Stomach (tissue), 9 donors: ENCODE results near the gene GRIK5. TPM values are rescaled to one million over a fixed set of nuclear protein-coding genes. Genes with fewer than 3 reads are reported as not detected.
"Not testable (repeated sequence)": the region's sequence is repeated elsewhere in the genome, so short reads cannot be mapped to it uniquely, and the experiment has no call there.

ENCODE experiments used
- DNase-seq, 2 donors: peaks; one replicate each; pipeline versions ENCODE4 v3.0.0 to v3.0.0-alpha.2; 2013 to 2019
- H3K27ac ChIP-seq, 5 donors: fragments of 200-600 bp in 4 of 5; sonication (generic) in 4 of 5; one replicate each; pipeline ENCODE4 v1.5.1; 2013 to 2019; ENCODE audit warnings: mild to moderate bottlenecking in 1 of 5, moderate library complexity in 1 of 5
- H3K27me3 ChIP-seq, 3 donors: fragments of 200-600 bp; sonication (generic); one replicate each; pipeline ENCODE4 v1.5.1; 2017 to 2019; ENCODE audit warnings: mixed run types in 1 of 3
- H3K36me3 ChIP-seq, 4 donors: fragments of 200-600 bp; sonication (generic); 1 replicate in 3 of 4; 2 replicates in 1 of 4; pipeline ENCODE4 v1.5.1; 2016 to 2019
- H3K4me1 ChIP-seq, 4 donors: fragments of 200-600 bp; sonication (generic); one replicate each; pipeline ENCODE4 v1.5.1; 2016 to 2019
- H3K4me3 ChIP-seq, 4 donors: fragments of 200-600 bp; sonication (generic) in 3 of 4; one replicate each; pipeline ENCODE4 v1.5.1; 2016 to 2019; ENCODE audit warnings: mild to moderate bottlenecking in 1 of 4
- H3K9me3 ChIP-seq, 4 donors: fragments of 200-600 bp; sonication (generic); one replicate each; pipeline ENCODE4 v1.5.1; 2016 to 2019
- EP300 ChIP-seq: sonication (generic); formaldehyde crosslinking; IDR thresholded peaks from one replicate; pipeline ENCODE4 v1.6.1; 2017; ENCODE audit warnings: antibody characterized with exemption
- POLR2A ChIP-seq, 4 donors: fragments of 450-650 bp; IDR thresholded peaks; one replicate each; pipeline ENCODE4 v1.6.1; 2016; ENCODE audit warnings: antibody characterized with exemption in 4 of 4, control low read depth in 2 of 4, mild to moderate bottlenecking in 1 of 4, moderate library complexity in 1 of 4
- POLR2AphosphoS5 ChIP-seq, 3 donors: sonication (generic); formaldehyde crosslinking; IDR thresholded peaks; one replicate each; pipeline ENCODE4 v1.6.1; 2016; ENCODE audit warnings: antibody characterized with exemption in 3 of 3
- WGBS, 5 donors: extraction: QIAGEN DNeasy Blood & Tissue Kit in 3 of 5; methylation state at CpG; one replicate each; pipeline versions ENCODE4 v1.1.5 to v1.1.7; 2013 to 2018; 5-methylcytosine and 5-hydroxymethylcytosine counted together
- intact Hi-C: fragments of 100-400 bp; cut with DNase I; formaldehyde crosslinking; loops from one replicate; pipeline ENCODE4 v1.15.1; 2023; ENCODE audit warnings: low total_unique reads
- polyA plus RNA-seq, 3 donors: library from polyadenylated mRNA; stranded (reverse); fragments of 200-250 nt; gene quantifications; one replicate each; pipeline ENCODE4 v1.2.3, GENCODE V29; 2013
- total RNA-seq, 5 donors: library from RNA; depleted of rRNA; stranded (reverse); fragments of >200 nt; gene quantifications; one replicate each; pipeline versions ENCODE4 v1.1.0 to v1.2.3, GENCODE V29; 2014 to 2016
- TF ChIP-seq, protein P1 (sequence below), 7 experiments: fragments of 450-650 bp in 4 of 7; fragments of 200-600 bp in 3 of 7; sonication (generic) in 3 of 7; IDR thresholded peaks; one replicate each; pipeline ENCODE4 v1.5.1; 2016 to 2019; ENCODE audit warnings: antibody characterized with exemption in 7 of 7, control low read depth in 2 of 7, mild to moderate bottlenecking in 1 of 7
- donor health status: healthy with polysubstance abuse.
- donor health status: Bipolar disorder and iron deficiency.
- donor health status: healthy.

Gene GRIK5
- total and polyA plus RNA-seq, 8 donors: 0.92 to 74.1 (median 4.2) TPM

DNA sequence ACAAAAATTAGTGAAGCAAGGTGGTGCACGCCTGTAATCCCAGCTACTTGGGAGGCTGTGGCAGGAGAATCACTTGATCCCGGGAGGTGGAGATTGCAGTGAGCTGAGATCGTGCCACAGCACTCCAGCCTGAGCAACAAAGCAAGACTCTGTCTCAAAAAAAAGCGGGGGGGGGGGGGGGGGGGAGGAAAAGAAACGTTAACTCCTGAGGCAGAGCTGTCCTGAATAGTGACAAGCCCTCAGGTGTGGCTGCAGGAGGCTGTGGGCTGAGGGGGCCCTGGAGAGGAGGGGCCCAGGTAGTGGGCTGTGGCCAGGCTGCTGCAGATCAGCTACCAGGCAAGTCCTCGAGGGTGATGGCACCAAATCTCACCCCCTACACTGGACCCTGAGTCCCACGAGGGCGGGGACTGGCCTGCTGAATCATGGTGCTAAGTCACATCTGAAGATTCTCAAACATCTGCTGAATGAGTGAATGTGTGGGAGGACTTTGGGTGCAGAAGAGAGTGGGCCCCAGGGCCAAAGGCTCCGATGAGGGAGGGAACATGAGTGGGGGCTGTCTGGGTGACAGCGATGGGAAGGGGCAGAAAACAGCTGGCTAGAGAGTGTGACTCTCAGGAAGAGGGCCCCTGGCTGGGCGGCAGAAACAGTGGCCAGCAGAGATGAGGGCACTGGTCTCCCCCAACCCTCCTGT is 51.4 kb downstream of the GRIK5 start:
- Histone ChIP-seq H3K9me3 (no peaks in the 10 kb centered on the region), H3K27ac (no peak overlapping the region), H3K36me3 (peaks cover 0 to 18% (median 3%) of the 10 kb centered on the region in 4 donors), H3K4me3 (no peak overlapping the region), H3K27me3 (no peaks in the 10 kb centered on the region), H3K4me1 (peaks cover 0 to 11% (median 0%) of the 10 kb centered on the region in 4 donors)
- WGBS, 5 donors: 65 to 70% (median 67%) methylated on average over 9 to 11 of the region's 11 CpGs
- DNase-seq: no peak
- intact Hi-C loops: no loop called here
- TF ChIP-seq POLR2A (IDR thresholded peaks at IDR 0.05) (no peak), EP300 (no peak), POLR2AphosphoS5 (IDR thresholded peaks at IDR 0.05) (no peak)
- TF ChIP-seq, protein P1, sequence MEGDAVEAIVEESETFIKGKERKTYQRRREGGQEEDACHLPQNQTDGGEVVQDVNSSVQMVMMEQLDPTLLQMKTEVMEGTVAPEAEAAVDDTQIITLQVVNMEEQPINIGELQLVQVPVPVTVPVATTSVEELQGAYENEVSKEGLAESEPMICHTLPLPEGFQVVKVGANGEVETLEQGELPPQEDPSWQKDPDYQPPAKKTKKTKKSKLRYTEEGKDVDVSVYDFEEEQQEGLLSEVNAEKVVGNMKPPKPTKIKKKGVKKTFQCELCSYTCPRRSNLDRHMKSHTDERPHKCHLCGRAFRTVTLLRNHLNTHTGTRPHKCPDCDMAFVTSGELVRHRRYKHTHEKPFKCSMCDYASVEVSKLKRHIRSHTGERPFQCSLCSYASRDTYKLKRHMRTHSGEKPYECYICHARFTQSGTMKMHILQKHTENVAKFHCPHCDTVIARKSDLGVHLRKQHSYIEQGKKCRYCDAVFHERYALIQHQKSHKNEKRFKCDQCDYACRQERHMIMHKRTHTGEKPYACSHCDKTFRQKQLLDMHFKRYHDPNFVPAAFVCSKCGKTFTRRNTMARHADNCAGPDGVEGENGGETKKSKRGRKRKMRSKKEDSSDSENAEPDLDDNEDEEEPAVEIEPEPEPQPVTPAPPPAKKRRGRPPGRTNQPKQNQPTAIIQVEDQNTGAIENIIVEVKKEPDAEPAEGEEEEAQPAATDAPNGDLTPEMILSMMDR (IDR thresholded peaks at IDR 0.05): no peak

GRCh38 chr19:42017040-42017439 is 53.0 kb downstream of the GRIK5 start:
- Histone ChIP-seq H3K27me3 (no peaks in the 10 kb centered on the region), H3K4me1 (peaks cover 0 to 7% (median 0%) of the 10 kb centered on the region in 4 donors), H3K36me3 (peaks cover 0 to 16% (median 3%) of the 10 kb centered on the region in 4 donors), H3K9me3 (no peaks in the 10 kb centered on the region), H3K4me3 (no peak overlapping the region), H3K27ac (no peak overlapping the region)
- DNase-seq: no peak
- intact Hi-C loops: no loop called here
- TF ChIP-seq EP300: no peak
- no peak for TF ChIP-seq POLR2AphosphoS5 (IDR thresholded peaks at IDR 0.05)
- no peak for TF ChIP-seq POLR2A (IDR thresholded peaks at IDR 0.05)
- TF ChIP-seq, protein P1 (IDR thresholded peaks at IDR 0.05): no peak
- 77 to 81% (median 77%) methylated on average over 8 of the region's 8 CpGs for WGBS, 5 donors

- H3K27me3 ChIP-seq, DNase-seq, H3K27ac ChIP-seq, intact Hi-C loops, H3K9me3 ChIP-seq, H3K4me1 ChIP-seq, H3K36me3 ChIP-seq, H3K4me3 ChIP-seq: not testable (repeated sequence)
- 76 to 85% (median 81%) methylated on average over 3 of the region's 3 CpGs for WGBS, 5 donors
Measured at GRCh38 chr19:42012747-42013146, 57.3 kb downstream of the GRIK5 start.

DNA sequence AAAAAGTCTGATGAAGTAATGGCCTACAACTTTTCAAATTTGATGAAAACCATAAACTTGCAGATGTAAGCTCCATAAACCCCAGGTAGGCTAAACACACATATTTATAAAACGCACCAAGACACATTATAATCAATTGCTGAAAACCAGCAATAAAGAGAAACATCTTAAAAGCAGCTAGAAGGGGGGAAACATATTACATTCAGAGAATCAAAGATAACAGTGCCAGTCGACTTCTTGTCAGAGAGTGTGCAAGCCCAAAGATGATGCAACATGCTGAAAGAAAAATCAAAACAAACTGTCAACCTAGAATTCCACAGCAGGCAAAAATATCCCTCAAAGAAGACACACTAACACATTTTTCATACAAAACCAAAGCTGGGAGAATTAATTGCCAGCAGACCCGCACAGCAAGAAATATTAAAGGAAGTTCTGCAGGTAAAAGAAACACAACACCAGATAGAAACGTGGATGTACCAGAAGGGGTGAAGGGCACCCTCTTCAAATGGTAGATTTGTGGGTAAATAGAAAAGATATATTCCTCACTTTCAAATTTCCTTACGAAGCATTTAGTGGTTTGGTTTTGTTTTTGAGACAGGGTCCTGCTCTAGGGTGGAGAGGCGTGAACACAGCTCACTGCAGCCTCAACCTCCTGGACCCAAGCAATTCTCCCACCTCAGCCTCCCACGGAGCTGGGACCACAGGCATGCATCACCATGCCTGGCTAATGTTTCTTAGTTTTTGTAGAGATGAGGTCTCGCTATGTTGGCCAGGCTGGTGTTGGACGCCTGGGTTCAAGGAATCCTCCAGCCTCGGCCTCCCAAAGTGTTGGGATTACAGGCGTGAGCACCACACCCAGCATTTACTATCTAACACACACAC is 59.5 kb downstream of the GRIK5 start:
- H3K36me3 ChIP-seq: peaks cover 0 to 12% (median 5%) of the 10 kb centered on the region in 4 donors
- intact Hi-C loops: no loop called here
- H3K9me3 ChIP-seq: no peaks in the 10 kb centered on the region
- H3K4me1 ChIP-seq: peaks cover 0 to 7% (median 0%) of the 10 kb centered on the region in 4 donors
- TF ChIP-seq POLR2AphosphoS5 (IDR thresholded peaks at IDR 0.05) (no peak), POLR2A (IDR thresholded peaks at IDR 0.05) (no peak), EP300 (no peak)
- TF ChIP-seq, protein P1 (IDR thresholded peaks at IDR 0.05): no peak
- 76 to 80% (median 78%) methylated on average over 11 of the region's 11 CpGs for WGBS, 5 donors
- no peak overlapping the region for H3K27ac ChIP-seq
- peaks cover 0 to 7% (median 6%) of the 10 kb centered on the region in 3 donors for H3K27me3 ChIP-seq
- H3K4me3 ChIP-seq: no peak overlapping the region
- DNase-seq: no peak
